ENCODE measurements around the gene GUCA2A. TPM values are rescaled to one million over a fixed set of nuclear protein-coding genes. Genes with fewer than 3 reads are reported as not detected.

GUCA2A gene
- total and polyA plus RNA-seq, 2 of the 4 experiments (the other 2 are of a cell fraction): not detected

GRCh38 chr1:42163536-42164503 lies 725 bp downstream of the GUCA2A start:
- ATAC-seq (ENCODE audit: low read depth) (no peak), DNase-seq (no peak)
- Histone ChIP-seq H3K79me1 (ENCODE audit: low read depth in 1 of 2, low read length in 2 of 2) (no peaks in the 10 kb centered on the region), H3K9ac (ENCODE audit: low read depth, low read length) (no peak overlapping the region), H2AK9ac (replicated peaks; ENCODE audit: low read depth, low read length, poor library complexity) (no peak overlapping the region), H3K4me1 (ENCODE audit: control insufficient read depth, insufficient read depth, low read length) (peaks cover 3% of the 10 kb centered on the region; the same call in 1 of the 2 replicates), H4K20me1 (ENCODE audit: insufficient read depth, low read length) (no peaks in the 10 kb centered on the region), H3K4ac (ENCODE audit: low read depth, low read length) (no peak overlapping the region), H4K5ac (ENCODE audit: low read depth, low read length) (no peak overlapping the region), H2AK5ac (ENCODE audit: low read depth, low read length) (no peak overlapping the region), H2AFZ (replicated peaks; ENCODE audit: low read length, poor library complexity) (no peak overlapping the region), H4K91ac (ENCODE audit: insufficient read depth, low read depth, low read length) (no peak overlapping the region), H3K4me2 (ENCODE audit: low read depth, low read length) (no peak overlapping the region), H3K23ac (ENCODE audit: low read depth, low read length) (no peak overlapping the region), H3K9me3 (ENCODE audit: control insufficient read depth, insufficient read depth, low read length) (peaks cover 5% of the 10 kb centered on the region), H3K27ac (ENCODE audit: insufficient read depth, low read length) (no peak overlapping the region), H2BK5ac (ENCODE audit: low read depth, low read length, poor library complexity, severe bottlenecking) (no peak overlapping the region), H3K36me3 (ENCODE audit: control insufficient read depth, insufficient read depth, low read length) (no peaks in the 10 kb centered on the region), H3K56ac (ENCODE audit: extremely low read depth, insufficient read depth, low read length) (no peak overlapping the region), H4K8ac (ENCODE audit: low read depth in 2 of 2, low read length in 2 of 2) (no peak overlapping the region), H3K14ac (replicated peaks; ENCODE audit: low read depth, low read length) (no peak overlapping the region), H2BK15ac (ENCODE audit: low read depth, low read length) (no peak overlapping the region), H2BK120ac (ENCODE audit: low read depth, low read length) (no peak overlapping the region), H3K4me3 (ENCODE audit: insufficient read depth, low read depth, low read length) (no peak overlapping the region), H3K27me3 (ENCODE audit: control insufficient read depth, insufficient read depth, low read length) (peaks cover 5% of the 10 kb centered on the region), H3K9me1 (ENCODE audit: insufficient read depth, low read length) (peaks cover 3% of the 10 kb centered on the region; the same call in 1 of the 2 replicates), H2BK20ac (ENCODE audit: low read depth, low read length) (no peak overlapping the region), H3K18ac (ENCODE audit: low read depth, low read length) (no peak overlapping the region)
- ChIA-PET POLR2A (ENCODE audit: unreplicated experiment) (no interaction called here), CTCF (no interaction called here)
- BruUV-seq (replicated peaks): no TSS peak
- 76% methylated on average over 6 of the region's 16 CpGs; no CpG with 5 or more reads in 1 of the 2 experiments for WGBS, 2 experiments (ENCODE audit: extremely low coverage in 2 of 2, insufficient read length in 1 of 2)
- intact Hi-C loops (cut with micrococcal nuclease) (no loop called here), in situ Hi-C loops (cut with MboI; ENCODE audit: low sequenced_read_pairs) (no loop called here), dilution Hi-C loops (cut with HindIII; ENCODE audit: low sequenced_read_pairs, unreplicated experiment) (no loop called here)
- TF ChIP-seq CTCF (conservative IDR thresholded peaks at IDR 0.05; ENCODE audit: low read depth, low read length) (no peak), CEBPB (IDR thresholded peaks at IDR 0.05; ENCODE audit: low read depth, low read length) (no peak), RAD21 (IDR thresholded peaks at IDR 0.05; ENCODE audit: low read length) (no peak), MAZ (IDR thresholded peaks at IDR 0.05; ENCODE audit: borderline replicate concordance, low read depth, low read length) (no peak), FOS (IDR thresholded peaks at IDR 0.05; ENCODE audit: low read depth, low read length) (no peak), ELK1 (IDR thresholded peaks at IDR 0.05; ENCODE audit: borderline replicate concordance, low read depth, low read length) (no peak), RFX5 (IDR thresholded peaks at IDR 0.05; ENCODE audit: low read depth, low read length) (no peak), CHD1 (IDR thresholded peaks at IDR 0.05; ENCODE audit: low read depth, low read length) (no peak), MXI1 (IDR thresholded peaks at IDR 0.05; ENCODE audit: borderline replicate concordance, low read depth, low read length) (no peak)

Measured in IMR-90 (cell line).